Adipose tissue (tissue), 3 donors: ENCODE results near the gene APC2. TPM values are rescaled to one million over a fixed set of nuclear protein-coding genes. Genes with fewer than 3 reads are reported as not detected.
"Not testable (repeated sequence)": the region's sequence is repeated elsewhere in the genome, so short reads cannot be mapped to it uniquely, and the experiment has no call there.

Experiments used
- H3K27ac ChIP-seq: one replicate; pipeline ENCODE4 v1.5.1; 2013; ENCODE audit warnings: low read depth, low read length
- WGBS, 3 donors: extraction: QIAGEN DNeasy Blood & Tissue Kit; methylation state at CpG; one replicate each; pipeline ENCODE4 v1.1.7; 2013; 5-methylcytosine and 5-hydroxymethylcytosine counted together
- polyA plus RNA-seq, 3 donors: library from polyadenylated mRNA; stranded (reverse); fragments of 200-250 nt; gene quantifications; one replicate each; pipeline ENCODE4 v1.2.3, GENCODE V29; 2013
- donor health status: healthy with polysubstance abuse.
- donor health status: Bipolar disorder and iron deficiency.
- donor health status: healthy.

The APC2 gene
- polyA plus RNA-seq, 3 donors, result 0.06 TPM; not detected in 1

GRCh38 chr19:1412995-1413800, 36.7 kb upstream of the APC2 start:
- 69 to 78% (median 77%) methylated on average over 36 of the region's 36 CpGs for WGBS, 3 donors
- no peak overlapping the region for H3K27ac ChIP-seq

GRCh38 chr19:1416014-1416841, 33.7 kb upstream of the APC2 start:
- WGBS, 3 donors, result 43 to 63% (median 61%) methylated on average over 28 of the region's 28 CpGs
- peak overlapping the region; percentile 69 for H3K27ac ChIP-seq

- H3K27ac ChIP-seq, result no peak overlapping the region
- 71 to 75% (median 74%) methylated on average over 21 of the region's 21 CpGs for WGBS, 3 donors
These were observed 32.8 kb upstream of the APC2 start for GRCh38 chr19:1417145-1417544.

- WGBS, 3 donors, result 42 to 78% (median 77%) methylated on average over 30 of the region's 30 CpGs
- no peak overlapping the region for H3K27ac ChIP-seq
These were observed 32.0 kb upstream of the APC2 start for GRCh38 chr19:1417681-1418495.

GRCh38 chr19:1418496-1418775, 31.5 kb upstream of the APC2 start:
- 75 to 87% (median 84%) methylated on average over 13 of the region's 13 CpGs for WGBS, 3 donors
- H3K27ac ChIP-seq, result no peak overlapping the region

- no peak overlapping the region for H3K27ac ChIP-seq
- WGBS, 3 donors, result 79 to 85% (median 84%) methylated on average over 21 of the region's 21 CpGs
These were observed 30.8 kb upstream of the APC2 start for GRCh38 chr19:1418951-1419738.

GRCh38 chr19:1420085-1420484, 29.8 kb upstream of the APC2 start:
- H3K27ac ChIP-seq, result not testable (repeated sequence)
- WGBS, 3 donors, result 93 to 96% (median 95%) methylated on average over 22 to 26 of the region's 43 CpGs

GRCh38 chr19:1420590-1420989, 29.3 kb upstream of the APC2 start:
- H3K27ac ChIP-seq, result no peak overlapping the region
- 90 to 91% (median 91%) methylated on average over 15 of the region's 15 CpGs for WGBS, 3 donors

GRCh38 chr19:1421218-1421957, 28.5 kb upstream of the APC2 start:
- H3K27ac ChIP-seq, result no peak overlapping the region
- 89 to 94% (median 94%) methylated on average over 34 to 37 of the region's 37 CpGs for WGBS, 3 donors

GRCh38 chr19:1421958-1422305, 28.0 kb upstream of the APC2 start:
- 84 to 89% (median 88%) methylated on average over 22 of the region's 22 CpGs for WGBS, 3 donors

GRCh38 chr19:1422360-1422759, 27.6 kb upstream of the APC2 start:
- H3K27ac ChIP-seq, result no peak overlapping the region

More at GRCh38 chr19:1421958-1422305, 28.0 kb upstream of the APC2 start:
- H3K27ac ChIP-seq, result no peak overlapping the region

GRCh38 chr19:1422943-1423342, 27.0 kb upstream of the APC2 start:
- WGBS, 3 donors, result 88 to 90% (median 88%) methylated on average over 24 of the region's 24 CpGs
- no peak overlapping the region for H3K27ac ChIP-seq

More at GRCh38 chr19:1422360-1422759, 27.6 kb upstream of the APC2 start:
- WGBS, 3 donors, result 77 to 84% (median 79%) methylated on average over 16 of the region's 16 CpGs

- H3K27ac ChIP-seq, result no peak overlapping the region
- 84 to 90% (median 84%) methylated on average over 38 to 40 of the region's 40 CpGs for WGBS, 3 donors
These were observed 26.3 kb upstream of the APC2 start for GRCh38 chr19:1423436-1424191.

GRCh38 chr19:1424192-1424955, 25.5 kb upstream of the APC2 start:
- no peak overlapping the region for H3K27ac ChIP-seq

GRCh38 chr19:1425102-1425837, 24.7 kb upstream of the APC2 start:
- 78 to 87% (median 84%) methylated on average over 33 of the region's 33 CpGs for WGBS, 3 donors
- H3K27ac ChIP-seq, result no peak overlapping the region

More at GRCh38 chr19:1424192-1424955, 25.5 kb upstream of the APC2 start:
- WGBS, 3 donors, result 87 to 92% (median 91%) methylated on average over 34 to 38 of the region's 42 CpGs
